ENCODE results near the gene CHST1.

Gene CHST1

GRCh38 chr11:45683271-45684058 lies 18.0 kb upstream of the CHST1 start:
- H3K27ac ChIP-seq (replicated peaks): no peak overlapping the region

GRCh38 chr11:45679806-45680205 lies 14.4 kb upstream of the CHST1 start:
- Histone ChIP-seq H3K4me3 (replicated peaks; ENCODE audit: insufficient read depth, low read length) (no peak overlapping the region), H3K27me3 (ENCODE audit: insufficient read depth, poor library complexity, severe bottlenecking) (no peaks in the 10 kb centered on the region), H3K27ac (replicated peaks) (no peak overlapping the region)
- no peak for TF ChIP-seq SPI1 (IDR thresholded peaks at IDR 0.05; ENCODE audit: borderline replicate concordance, low read depth)
- TF ChIP-seq REST (IDR thresholded peaks at IDR 0.05; ENCODE audit: insufficient replicate concordance, low read depth): no peak
- no peak for TF ChIP-seq GABPA (IDR thresholded peaks at IDR 0.05; ENCODE audit: low read depth)
- DNase-seq (ENCODE audit: low read depth in 1 of 2, low spot score in 1 of 2): no peak

More at GRCh38 chr11:45683271-45684058, 18.0 kb upstream of the CHST1 start:
- TF ChIP-seq REST (IDR thresholded peaks at IDR 0.05; ENCODE audit: insufficient replicate concordance, low read depth): no peak
- H3K27me3 ChIP-seq (ENCODE audit: insufficient read depth, poor library complexity, severe bottlenecking): peaks cover 2% of the 10 kb centered on the region
- no peak overlapping the region for H3K4me3 ChIP-seq (replicated peaks; ENCODE audit: insufficient read depth, low read length)
- no peak for DNase-seq (ENCODE audit: low read depth in 1 of 2, low spot score in 1 of 2)

GRCh38 chr11:45678976-45679375 lies 13.6 kb upstream of the CHST1 start:
- Histone ChIP-seq H3K27ac (replicated peaks) (no peak overlapping the region), H3K27me3 (ENCODE audit: insufficient read depth, poor library complexity, severe bottlenecking) (no peaks in the 10 kb centered on the region), H3K4me3 (replicated peaks; ENCODE audit: insufficient read depth, low read length) (no peak overlapping the region)
- TF ChIP-seq REST (IDR thresholded peaks at IDR 0.05; ENCODE audit: insufficient replicate concordance, low read depth) (no peak), GABPA (IDR thresholded peaks at IDR 0.05; ENCODE audit: low read depth) (no peak), POLR2AphosphoS5 (IDR thresholded peaks at IDR 0.05; ENCODE audit: low read depth) (no peak), SPI1 (IDR thresholded peaks at IDR 0.05; ENCODE audit: borderline replicate concordance, low read depth) (no peak), CTCF (IDR thresholded peaks at IDR 0.05; ENCODE audit: insufficient read depth, low read length) (no peak)
- no peak for DNase-seq (ENCODE audit: low read depth in 1 of 2, low spot score in 1 of 2)

- Histone ChIP-seq H3K27me3 (ENCODE audit: insufficient read depth, poor library complexity, severe bottlenecking) (no peaks in the 10 kb centered on the region), H3K27ac (replicated peaks) (no peak overlapping the region), H3K4me3 (replicated peaks; ENCODE audit: insufficient read depth, low read length) (no peak overlapping the region)
- TF ChIP-seq GABPA (IDR thresholded peaks at IDR 0.05; ENCODE audit: low read depth) (no peak), POLR2AphosphoS5 (IDR thresholded peaks at IDR 0.05; ENCODE audit: low read depth) (no peak), SPI1 (IDR thresholded peaks at IDR 0.05; ENCODE audit: borderline replicate concordance, low read depth) (no peak), CTCF (IDR thresholded peaks at IDR 0.05; ENCODE audit: insufficient read depth, low read length) (no peak), REST (IDR thresholded peaks at IDR 0.05; ENCODE audit: insufficient replicate concordance, low read depth) (no peak)
- DNase-seq (ENCODE audit: low read depth in 1 of 2, low spot score in 1 of 2): no peak
These were observed 12.5 kb upstream of the CHST1 start for GRCh38 chr11:45677770-45678512.
